NCI-H2196 treated with DMSO at 0.1 percent for 48 hours (cell line): Measurements from ENCODE around the gene DSCAML1.
"Not testable (repeated sequence)": the region's sequence is repeated elsewhere in the genome, so short reads cannot be mapped to it uniquely, and the experiment has no call there.

Experiments
- DNase-seq: peaks from one replicate; lab custom pipeline; 2025; ENCODE audit not compliant: unreplicated experiment; lab: John Stamatoyannopoulos, UW

The DSCAML1 gene

GRCh38 chr11:117418737-117419481 lies 378.1 kb downstream of the DSCAML1 start:
- DNase-seq, result no peak

GRCh38 chr11:117417856-117418255 lies 379.2 kb downstream of the DSCAML1 start:
- DNase-seq, result no peak

DNA sequence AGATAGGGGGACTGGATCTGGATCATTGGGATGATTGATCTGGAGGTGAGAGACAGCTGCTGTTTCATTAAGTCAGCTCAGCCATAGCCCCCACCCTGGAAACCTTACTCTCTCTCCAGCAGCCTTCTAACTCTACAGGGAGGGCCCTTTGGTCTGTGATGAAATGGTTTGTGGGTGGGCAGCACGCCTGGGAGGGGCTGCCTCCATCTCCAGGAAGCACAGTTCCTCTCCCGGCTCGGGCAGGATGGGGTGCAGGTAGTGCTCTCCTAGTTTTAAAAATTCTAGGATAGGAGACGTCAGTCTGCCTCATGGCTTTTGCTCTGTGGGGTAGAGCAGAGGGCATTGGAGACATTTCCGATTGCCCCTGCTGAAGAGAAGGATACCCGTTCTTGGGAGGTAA lies 379.7 kb downstream of the DSCAML1 start:
- no peak for DNase-seq

DNA sequence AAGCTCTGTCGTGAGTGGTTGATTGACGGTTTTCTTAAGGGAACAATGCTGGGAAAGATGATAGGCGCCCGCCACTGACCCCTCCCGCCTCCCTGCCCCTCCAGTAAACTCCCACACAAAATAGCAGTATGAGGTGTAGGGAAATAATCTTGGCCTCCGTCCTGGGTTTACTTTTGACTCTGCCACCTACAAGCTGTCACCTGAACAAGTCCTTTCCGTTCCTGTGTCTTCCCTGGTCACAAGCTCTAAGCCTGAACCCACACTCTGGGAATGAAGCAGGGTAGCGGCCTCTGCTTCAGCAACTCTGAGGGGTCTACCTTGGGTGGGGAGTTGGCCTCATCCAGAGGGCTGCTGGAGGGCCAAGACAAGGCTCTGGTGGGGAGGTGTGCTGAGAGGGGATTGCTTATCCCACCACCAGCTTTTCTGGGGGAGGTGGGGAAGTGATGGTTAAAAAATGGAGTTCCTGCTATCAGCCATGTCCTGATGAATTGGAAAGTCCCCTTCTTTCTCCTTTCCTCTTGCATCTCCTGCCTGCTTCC lies 381.6 kb downstream of the DSCAML1 start:
- DNase-seq, result no peak

DNA sequence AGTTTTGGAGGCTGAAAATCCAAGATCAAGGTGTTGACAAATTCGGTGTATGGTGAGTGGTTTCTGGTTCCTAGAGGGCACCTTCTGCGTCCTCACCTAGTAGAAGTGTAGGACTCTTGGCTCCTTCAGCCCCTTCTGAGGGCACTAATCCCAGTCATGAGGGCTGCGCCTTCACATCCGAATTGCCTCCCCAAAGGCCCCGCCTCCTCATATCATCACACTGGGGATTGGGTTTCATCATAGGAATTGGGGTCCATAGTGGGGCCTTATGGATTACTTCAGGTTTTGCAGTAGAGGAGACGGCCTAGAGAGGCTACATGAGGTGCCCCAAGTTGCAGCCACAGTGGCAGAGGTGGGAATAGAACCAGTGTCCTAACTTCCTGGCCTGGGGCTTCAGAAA lies 382.3 kb downstream of the DSCAML1 start:
- no peak for DNase-seq

DNA sequence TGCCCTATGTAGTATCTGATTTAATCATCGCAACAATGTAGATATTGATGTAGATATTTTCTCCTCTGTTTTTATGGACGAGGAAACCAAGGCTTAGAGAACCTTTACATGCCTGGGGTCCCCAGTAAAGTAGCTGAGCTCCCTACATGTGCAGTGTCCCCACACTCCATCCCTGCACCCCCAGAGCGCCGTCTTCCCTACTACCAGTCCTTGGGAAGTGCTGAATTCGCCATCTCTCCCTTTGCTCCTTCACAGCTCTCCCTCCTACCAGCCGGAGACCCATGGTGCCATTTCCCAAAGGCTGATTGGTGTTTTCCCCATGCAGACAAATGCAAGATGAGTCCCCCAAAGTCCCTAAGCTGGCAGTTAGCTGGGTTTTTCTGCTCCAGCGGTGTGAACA lies 383.4 kb downstream of the DSCAML1 start:
- no peak for DNase-seq

DNA sequence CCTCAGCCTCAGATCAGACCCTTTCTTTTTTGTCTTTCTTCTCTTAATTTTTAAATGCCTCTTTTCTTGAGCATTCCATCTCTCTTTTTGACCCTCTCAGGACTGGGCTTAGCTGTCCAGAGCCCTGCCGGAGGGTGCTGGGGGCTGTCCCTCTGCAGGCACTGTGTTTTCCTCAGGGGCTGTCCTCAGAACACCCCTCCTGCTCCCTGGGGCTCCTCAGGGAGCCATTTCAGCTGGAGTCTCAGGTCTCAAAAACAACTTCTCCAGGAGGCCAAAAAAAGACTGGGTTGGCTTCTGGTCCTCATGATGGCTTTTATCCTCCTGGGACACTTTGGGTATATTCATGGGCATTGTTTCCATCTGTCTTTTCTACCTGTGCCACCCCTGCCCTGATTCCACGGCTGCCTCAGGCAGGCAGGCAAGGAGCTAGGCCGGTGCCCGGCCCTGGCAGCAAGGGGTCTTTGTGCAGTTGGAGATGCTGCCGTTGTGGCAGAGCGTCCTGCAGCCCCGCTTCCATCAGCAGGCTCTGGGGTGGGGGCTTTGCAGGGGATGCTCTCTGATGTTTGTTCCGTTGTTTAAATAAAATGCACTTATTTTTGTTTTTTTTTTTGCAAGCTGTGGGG lies 384.3 kb downstream of the DSCAML1 start:
- DNase-seq, result no peak

- DNase-seq, result no peak
Observed at GRCh38 chr11:117412176-117412575, 384.8 kb downstream of the DSCAML1 start.

- DNase-seq, result no peak
Observed at GRCh38 chr11:117411736-117412135, 385.3 kb downstream of the DSCAML1 start.

DNA sequence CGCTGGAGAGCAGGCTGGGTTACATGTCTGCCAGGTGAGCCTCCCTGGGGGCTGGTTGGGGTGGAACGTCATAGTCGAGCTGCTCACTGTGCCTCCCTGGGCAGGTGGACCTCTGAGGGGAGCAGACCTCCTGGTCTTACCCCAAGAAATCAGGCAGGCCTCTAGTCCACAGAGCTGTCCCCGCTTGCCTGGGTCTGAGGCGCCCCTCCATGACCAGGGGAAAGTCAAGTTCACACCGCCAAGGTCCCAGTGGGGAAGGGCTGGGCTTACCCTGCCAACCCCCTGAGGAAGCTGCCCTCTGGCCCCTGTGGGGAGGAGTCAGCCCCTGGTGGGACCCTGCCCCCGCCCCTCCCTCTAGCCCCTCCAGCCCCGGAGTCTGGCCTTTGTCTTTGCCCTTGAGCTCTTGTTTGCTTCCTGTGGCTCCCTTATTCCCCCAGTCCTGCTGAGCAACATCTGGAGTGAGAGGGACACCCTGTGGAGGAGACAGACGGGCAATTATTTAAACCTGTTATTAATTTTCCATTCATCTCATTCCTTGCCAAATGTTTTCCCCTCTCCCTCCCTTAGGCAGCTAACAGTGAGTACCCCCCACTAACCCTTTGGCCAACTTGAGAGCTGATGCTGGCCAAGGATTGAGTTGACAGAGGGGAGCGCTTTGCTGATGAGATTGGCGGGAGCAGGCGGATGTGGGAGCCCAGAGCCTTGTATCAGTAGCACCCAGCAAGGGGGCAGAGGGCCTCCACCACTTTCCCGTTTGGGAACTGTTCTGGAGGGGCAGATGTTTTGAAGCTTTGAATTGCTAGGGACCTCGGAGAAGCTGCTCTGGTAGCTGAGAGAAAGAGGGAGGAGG lies 385.9 kb downstream of the DSCAML1 start:
- no peak for DNase-seq

- DNase-seq, result no peak
Observed at GRCh38 chr11:117410238-117410637, 386.8 kb downstream of the DSCAML1 start.

GRCh38 chr11:117409511-117409910 lies 387.5 kb downstream of the DSCAML1 start:
- DNase-seq, result no peak

GRCh38 chr11:117408356-117408755 lies 388.7 kb downstream of the DSCAML1 start:
- DNase-seq, result no peak

DNA sequence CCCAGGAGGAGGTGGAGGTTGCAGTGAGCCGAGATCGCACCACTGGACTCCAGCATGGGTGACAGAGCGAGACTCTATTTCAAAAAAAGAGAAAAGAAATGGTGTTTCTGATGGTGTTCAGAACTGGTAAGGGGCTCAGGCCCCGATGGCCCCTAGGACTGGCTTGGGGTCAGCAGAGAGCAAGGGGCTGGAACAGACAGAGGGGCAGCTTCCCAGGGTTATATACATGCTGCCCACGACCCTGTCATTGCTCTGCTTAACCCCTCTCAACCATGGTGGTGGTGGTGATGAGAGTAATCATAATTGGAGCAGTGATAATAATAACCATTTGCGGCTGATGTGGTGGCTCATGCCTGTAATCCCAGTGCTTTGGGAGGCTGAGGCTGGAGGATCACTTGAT lies 390.0 kb downstream of the DSCAML1 start:
- no peak for DNase-seq

GRCh38 chr11:117405898-117406297 lies 391.1 kb downstream of the DSCAML1 start:
- not testable (repeated sequence) for DNase-seq

DNA sequence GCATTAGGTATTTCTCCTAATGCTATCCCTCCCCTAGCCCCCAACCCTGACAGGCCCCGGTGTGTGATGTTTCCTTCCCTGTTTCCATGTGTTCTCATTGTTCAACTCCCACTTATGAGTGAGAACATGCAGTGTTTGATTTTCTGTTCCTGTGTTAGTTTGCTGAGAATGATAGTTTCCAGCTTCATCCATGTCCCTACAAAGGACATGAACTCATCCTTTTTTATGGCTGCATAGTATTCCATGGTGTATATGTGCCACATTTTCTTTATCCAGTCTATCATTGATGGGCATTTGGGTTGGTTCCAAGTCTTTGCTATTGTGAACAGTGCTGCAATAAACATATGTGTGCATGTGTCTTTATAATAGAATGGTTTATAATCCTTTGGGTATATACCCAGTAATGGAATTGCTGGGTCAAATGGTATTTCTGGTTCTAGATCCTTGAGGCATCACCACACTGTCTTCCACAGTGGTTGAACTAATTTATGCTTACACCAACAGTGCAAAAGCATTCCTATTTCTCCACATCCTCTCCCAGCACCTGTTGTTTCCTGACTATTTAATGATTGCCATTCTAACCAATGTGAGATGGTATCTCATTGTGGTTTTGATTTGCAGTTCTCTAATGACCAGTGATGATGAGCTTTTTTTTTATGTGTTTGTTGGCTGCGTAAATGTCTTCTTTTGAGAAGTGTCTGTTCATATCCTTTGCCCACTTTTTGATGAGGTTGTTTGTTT lies 397.7 kb downstream of the DSCAML1 start:
- DNase-seq, result not testable (repeated sequence)

DNA sequence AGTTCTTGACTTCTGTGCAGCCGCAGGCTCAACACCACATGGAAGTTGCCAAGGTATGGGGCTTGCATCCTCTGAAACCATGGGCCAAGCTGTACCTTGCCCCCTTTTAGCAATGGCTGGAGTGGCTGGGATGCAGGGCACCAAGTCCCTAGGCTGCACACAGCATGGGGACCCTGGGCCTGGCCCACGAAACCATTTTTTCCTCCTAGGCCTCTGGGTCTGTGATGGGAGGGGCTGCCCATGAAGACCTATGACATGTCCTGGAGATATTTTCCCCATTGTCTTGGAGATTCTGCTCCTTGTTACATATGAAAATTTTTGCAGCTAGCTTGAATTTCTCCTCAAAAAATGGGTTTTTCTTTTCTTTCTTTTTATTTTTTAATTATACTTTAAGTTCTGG lies 398.4 kb downstream of the DSCAML1 start:
- not testable (repeated sequence) for DNase-seq

- no peak for DNase-seq
Observed at GRCh38 chr11:117396970-117397369, 400.0 kb downstream of the DSCAML1 start.

DNA sequence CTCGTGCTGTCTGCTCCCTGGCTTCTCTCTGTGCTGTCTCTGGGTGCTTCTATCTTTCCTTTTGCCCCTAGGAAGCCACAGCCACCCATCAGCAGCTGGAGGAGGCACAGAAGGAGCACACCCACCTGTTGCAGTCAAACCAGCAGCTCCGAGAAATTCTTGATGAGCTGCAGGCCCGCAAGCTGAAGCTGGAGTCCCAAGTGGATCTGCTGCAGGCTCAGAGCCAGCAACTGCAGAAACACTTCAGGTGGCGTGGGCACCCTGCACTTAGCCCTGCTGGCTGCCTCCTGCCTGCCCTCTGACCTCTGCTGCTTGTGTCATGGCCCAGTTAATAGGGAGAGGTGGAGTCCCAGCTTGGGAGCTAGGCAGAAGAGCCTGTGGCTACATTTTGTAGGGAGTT lies 401.5 kb downstream of the DSCAML1 start:
- no peak for DNase-seq

- DNase-seq, result no peak
Observed at GRCh38 chr11:117394221-117394925, 402.6 kb downstream of the DSCAML1 start.
